ENCODE data around the gene PLXNA1.

DNA sequence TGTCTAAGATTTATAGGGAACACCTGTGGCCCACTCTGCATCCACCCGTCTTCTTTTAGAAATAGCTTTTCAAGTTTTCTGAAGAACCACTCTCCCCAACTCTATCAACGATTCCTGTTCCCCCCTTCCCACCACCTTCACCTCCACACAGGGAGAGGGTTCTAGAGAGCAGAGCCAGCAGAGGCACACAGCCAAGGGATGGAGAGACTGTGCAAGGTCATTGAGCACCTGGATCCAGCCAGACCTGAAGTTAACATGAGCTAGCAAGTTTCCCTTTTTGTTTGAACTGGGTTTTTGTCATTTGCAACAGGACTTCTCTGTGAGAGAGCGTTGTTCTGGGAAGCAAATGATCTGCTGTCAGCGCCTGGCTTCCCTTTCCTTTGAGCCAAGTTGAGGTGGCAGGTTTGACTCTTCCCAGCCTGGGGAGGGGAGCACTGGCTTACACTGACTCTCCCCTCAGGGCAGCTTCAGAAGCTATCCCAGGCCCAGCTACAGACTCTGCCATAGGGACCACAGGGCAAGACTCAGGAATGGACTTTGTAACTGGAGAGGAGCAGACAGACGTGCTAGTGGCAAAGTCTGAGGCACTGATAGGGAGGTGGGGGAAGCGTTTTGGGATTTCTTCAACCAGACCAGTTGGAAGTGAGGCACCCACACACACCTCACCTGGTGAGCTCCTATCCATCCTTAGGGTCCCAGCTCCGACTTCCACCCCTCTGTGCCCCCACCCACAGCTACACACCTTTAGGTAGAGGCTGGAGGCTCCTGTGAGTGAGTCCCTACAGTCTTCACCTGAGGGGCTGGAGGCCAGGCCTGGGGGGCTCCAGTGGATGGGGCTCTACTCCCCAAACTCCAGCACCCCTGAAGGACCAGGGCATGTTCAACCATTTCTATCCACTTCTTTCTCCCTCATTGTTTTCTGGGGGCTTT is 19.4 kb upstream of the PLXNA1 start:
- TF ChIP-seq, protein P1, sequence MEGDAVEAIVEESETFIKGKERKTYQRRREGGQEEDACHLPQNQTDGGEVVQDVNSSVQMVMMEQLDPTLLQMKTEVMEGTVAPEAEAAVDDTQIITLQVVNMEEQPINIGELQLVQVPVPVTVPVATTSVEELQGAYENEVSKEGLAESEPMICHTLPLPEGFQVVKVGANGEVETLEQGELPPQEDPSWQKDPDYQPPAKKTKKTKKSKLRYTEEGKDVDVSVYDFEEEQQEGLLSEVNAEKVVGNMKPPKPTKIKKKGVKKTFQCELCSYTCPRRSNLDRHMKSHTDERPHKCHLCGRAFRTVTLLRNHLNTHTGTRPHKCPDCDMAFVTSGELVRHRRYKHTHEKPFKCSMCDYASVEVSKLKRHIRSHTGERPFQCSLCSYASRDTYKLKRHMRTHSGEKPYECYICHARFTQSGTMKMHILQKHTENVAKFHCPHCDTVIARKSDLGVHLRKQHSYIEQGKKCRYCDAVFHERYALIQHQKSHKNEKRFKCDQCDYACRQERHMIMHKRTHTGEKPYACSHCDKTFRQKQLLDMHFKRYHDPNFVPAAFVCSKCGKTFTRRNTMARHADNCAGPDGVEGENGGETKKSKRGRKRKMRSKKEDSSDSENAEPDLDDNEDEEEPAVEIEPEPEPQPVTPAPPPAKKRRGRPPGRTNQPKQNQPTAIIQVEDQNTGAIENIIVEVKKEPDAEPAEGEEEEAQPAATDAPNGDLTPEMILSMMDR (IDR thresholded peaks at IDR 0.05; ENCODE audit: poor library complexity, severe bottlenecking), result no peak
- TF ChIP-seq EZH2 (IDR thresholded peaks at IDR 0.05; ENCODE audit: borderline replicate concordance, insufficient read depth, low read length, poor library complexity, severe bottlenecking), result no peak
